UCSD-AML1 (cell line): Measurements from ENCODE around the gene HSPA4L.

Experiments
- DNase-seq: peaks from one replicate; lab custom pipeline; 2025; ENCODE audit not compliant: unreplicated experiment; lab: John Stamatoyannopoulos, UW

The HSPA4L gene

GRCh38 chr4:127782275-127783025 is at the start of gene HSPA4L:
TSS of gene HSPA4L (plus strand) at chr4:127782322. CDS start at chr4:127782551, 229 bp downstream.
- peak; percentile 44 for DNase-seq

DNA sequence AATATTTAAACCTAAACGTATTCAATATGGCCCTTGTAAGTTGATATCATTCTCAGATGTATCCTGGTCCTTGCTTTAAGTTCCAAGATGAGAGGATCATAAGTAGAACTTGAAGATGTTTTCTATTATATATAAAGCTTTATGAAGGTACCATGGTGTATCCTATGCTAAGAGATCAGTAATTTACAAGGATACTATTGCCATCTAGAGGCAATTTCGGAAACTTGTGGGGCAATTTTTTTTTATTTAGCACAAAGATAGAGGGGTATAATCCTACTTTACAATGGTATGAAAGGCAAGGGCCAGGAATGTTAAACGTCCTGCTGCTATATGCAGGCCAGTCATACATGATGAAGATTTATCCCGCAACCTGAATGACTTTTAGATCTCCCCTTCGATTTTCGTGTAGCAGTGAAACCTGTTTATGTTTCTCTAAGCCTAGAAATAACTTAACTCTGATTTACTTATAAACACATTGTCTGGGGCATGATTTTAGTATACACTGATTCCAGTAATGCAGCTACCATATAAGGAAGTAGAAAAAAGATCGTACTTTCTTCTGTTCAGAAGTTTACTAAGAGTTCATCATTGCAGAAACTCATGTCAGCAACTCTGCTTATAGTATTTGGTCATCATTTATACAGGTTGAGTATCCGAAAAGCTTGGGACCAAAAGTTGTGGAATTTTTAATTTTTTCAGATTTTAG is 49.3 kb upstream of the HSPA4L start:
- no peak for DNase-seq

DNA sequence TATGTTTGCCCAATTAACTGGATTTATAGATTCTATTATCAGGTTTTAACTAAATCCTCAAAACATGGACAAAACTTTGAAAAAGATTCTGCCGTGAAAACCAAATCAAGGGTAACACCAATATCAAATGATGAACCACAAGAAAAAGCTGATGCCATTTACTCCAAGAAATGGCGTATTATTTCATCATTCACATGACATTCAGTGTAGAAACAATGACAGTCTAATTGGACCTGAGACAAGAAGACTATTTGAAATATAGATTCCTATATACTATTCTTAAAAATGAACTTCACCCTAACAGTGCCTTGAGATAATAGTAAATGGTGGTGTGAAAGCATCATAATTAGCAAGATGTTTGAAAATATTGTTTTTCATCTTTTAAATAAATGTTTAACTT is 47.1 kb upstream of the HSPA4L start:
- DNase-seq, result no peak

DNA sequence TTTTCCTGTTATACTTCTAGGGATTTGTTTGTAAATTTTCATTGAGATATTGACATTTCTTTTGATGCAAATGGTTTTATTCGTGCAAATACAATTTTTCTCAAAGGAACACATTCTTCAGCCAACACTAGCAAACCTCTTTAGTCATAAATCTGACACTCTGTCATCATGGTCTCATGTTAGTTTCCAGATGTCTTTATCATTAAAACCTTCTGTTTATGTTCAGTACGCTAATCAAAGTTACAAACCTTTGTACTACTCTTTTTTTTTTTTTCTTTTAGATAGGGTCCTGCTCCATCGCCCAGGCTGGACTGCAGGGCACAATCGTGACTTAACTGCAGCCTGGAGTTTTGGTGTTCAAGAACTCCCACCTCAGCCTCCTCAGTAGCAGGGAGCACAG is 44.8 kb upstream of the HSPA4L start:
- DNase-seq, result no peak

GRCh38 chr4:127741247-127741646 is 40.9 kb upstream of the HSPA4L start:
- no peak for DNase-seq

- DNase-seq, result no peak
Measured at GRCh38 chr4:127747883-127748282, 34.2 kb upstream of the HSPA4L start.

GRCh38 chr4:127748957-127749356 is 33.2 kb upstream of the HSPA4L start:
- no peak for DNase-seq

DNA sequence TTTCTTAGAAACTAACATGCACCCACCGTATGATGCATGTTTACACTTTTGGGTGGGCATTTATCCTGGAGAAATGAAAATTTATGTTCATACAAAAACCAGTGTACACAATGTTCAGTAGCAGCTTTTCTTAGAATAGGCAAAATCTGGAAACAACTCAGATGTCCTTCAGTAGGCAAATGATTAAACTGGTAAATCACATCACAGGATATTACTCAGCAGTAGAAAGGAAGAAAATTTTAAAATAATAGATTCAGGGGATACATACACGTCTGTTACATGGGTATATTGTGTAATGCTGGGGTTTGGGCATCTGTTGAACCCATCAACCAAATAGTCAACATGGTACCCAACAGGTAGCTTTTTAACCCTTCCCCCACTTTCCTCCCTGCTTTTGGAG is 25.2 kb upstream of the HSPA4L start:
- DNase-seq, result no peak

- DNase-seq, result no peak
Measured at GRCh38 chr4:127759228-127759820, 22.8 kb upstream of the HSPA4L start.

GRCh38 chr4:127759893-127760292 is 22.2 kb upstream of the HSPA4L start:
- DNase-seq, result no peak

DNA sequence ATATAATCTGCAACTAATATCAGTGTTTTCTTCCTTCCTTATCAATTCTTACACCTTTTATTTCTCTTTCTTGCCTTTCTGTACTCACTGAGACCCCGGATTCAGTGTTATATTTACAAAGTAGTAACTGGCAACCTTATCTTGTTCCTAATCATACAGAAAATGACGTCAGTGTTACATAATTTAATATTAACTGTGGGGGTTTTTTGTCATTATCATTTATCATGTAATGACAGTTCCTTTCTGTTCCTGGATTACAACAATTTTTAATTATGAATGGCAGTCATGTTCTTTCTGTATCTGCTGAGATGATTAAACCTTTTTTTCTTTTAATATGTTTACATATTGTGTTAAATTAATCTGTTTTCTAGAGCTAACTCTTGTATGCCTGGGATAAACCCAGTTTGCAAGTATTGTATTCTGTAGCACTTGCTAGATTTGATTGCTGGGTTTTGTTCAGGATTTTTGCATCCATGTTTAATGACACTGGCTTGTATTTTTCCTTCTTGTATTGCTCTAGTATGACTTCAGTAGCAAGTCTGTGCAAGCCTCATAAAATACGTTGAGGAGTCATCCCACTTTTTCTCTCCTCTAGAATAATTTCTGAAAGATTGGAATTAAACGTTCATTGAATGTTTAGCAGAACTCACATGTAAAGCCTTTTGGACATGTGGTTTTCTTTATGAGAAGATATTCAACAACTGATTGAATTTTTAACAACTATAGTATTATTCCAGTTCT is 10.4 kb upstream of the HSPA4L start:
- DNase-seq, result no peak

DNA sequence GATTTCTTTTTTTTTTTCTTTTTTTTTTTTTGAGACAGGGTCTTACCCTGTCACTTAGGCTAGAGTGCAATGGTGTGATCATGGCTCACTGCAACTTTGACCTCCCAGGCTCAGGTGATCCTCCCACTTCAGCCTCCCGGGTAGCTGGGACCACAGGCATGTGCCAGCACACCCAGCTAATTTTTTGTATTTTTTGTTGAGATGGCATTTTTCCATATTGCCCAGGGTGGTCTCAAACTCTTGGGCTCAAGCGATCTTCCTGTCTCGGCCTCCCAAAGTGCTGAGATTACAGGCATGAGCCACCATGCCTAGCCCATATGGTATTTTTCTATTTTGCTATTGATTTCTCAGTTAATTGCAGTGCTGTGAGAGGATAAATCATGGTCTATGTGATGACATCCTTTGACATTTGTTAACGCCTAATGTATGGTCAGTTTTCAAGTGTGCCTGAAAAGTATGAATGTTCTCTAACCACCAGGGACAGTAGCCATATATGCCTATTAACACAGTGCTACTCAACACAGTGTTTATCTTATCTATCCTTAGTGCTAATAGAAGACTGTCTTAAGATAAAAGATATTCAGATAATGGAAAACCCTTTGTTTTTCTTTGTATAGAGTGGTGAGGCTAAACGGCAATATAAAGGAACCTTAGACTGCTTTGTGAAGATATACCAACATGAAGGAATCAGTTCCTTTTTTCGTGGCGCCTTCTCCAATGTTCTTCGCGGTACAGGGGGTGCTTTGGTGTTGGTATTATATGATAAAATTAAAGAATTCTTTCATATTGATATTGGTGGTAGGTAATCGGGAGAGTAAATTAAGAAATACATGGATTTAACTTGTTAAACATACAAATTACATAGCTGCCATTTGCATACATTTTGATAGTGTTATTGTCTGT is 9.1 kb upstream of the HSPA4L start:
- DNase-seq, result no peak

DNA sequence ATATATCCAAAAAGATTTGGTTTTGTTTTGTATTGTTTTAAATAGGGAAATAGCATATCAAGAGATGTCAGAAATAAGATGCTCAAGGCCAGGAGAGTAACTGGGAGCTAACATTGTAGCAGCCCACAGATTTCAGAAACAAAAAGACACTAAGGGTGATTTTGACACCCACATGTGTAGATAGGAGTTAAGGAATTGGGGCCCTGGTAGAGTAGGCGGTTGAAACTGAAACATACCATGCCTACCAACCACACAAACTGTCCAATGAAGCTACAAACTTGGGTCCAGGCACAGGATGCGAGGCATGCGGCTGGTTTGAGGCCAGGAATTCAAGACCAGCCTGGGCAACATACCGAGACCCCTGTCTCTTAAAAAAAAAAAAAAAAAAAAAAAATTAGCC is 6.3 kb upstream of the HSPA4L start:
- no peak for DNase-seq

- DNase-seq, result no peak
Measured at GRCh38 chr4:127776620-127777019, 5.5 kb upstream of the HSPA4L start.

- DNase-seq, result no peak
Measured at GRCh38 chr4:127777487-127777886, 4.6 kb upstream of the HSPA4L start.

- no peak for DNase-seq
Measured at GRCh38 chr4:127778102-127778501, 4.0 kb upstream of the HSPA4L start.

- DNase-seq, result no peak
Measured at GRCh38 chr4:127780598-127780997, 1.5 kb upstream of the HSPA4L start.

DNA sequence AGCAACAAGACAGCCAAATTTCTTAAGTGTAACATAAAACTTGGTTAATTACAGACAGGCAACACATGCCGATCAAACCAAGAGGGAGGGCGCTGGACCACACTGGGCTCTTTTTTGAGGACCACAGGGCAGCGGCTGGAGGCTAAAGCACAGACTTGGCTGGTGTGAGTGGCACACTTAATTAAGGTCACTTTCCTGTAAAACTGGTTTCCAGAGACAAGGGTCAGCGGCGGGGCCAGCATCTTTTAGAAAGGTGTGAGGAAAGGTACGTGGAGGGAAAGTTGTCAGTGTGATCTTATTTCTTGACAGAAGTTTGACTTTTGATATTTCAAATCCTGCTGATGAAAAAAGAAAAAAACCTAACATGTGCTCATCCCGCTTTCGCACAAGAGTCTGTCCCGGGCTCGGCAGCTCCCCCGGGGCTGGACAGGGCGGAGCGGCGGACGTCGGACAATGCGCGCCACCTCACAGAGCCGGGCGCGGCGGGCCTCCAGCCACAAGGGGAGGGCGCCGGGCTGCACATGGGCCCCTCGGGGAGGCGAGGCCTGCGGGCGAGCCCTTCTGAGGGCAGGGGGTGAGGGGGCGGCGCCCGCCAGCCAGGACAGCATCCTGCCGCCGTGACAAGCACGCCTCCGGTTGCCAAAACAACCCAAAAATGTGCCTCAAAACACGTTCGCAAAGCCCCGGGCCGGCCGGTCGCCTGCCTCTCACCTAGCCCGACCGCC is 660 bp upstream of the HSPA4L start:
- no peak for DNase-seq

- DNase-seq, result peak; percentile 81
Measured at GRCh38 chr4:127782025-127782274, 172 bp upstream of the HSPA4L start.
